Kidney capillary endothelial cell (primary cell): ENCODE data around the gene SLCO4C1.
"Not testable (repeated sequence)": the region's sequence is repeated elsewhere in the genome, so short reads cannot be mapped to it uniquely, and the experiment has no call there.

Source experiments
- DNase-seq: peaks from one replicate; pipeline ENCODE4 v3.0.0-alpha.2; 2018; ENCODE audit warnings: low spot score

SLCO4C1 gene

GRCh38 chr5:102296178-102296817, at the start of gene SLCO4C1:
Gene SLCO4C1 (minus strand): TSS chr5:102296284. CDS start chr5:102296262, 22 bp downstream.
- peak; percentile 54 for DNase-seq

GRCh38 chr5:102341681-102342288, 45.7 kb upstream of the SLCO4C1 start:
- no peak for DNase-seq

- DNase-seq: no peak
Observed at GRCh38 chr5:102324714-102325113, 28.6 kb upstream of the SLCO4C1 start.

GRCh38 chr5:102318801-102319200, 22.7 kb upstream of the SLCO4C1 start:
- not testable (repeated sequence) for DNase-seq

- no peak for DNase-seq
Observed at GRCh38 chr5:102314328-102314727, 18.2 kb upstream of the SLCO4C1 start.

- DNase-seq: peak; percentile 15
Observed at GRCh38 chr5:102313912-102314311, 17.8 kb upstream of the SLCO4C1 start.

- no peak for DNase-seq
Observed at GRCh38 chr5:102312586-102313370, 16.7 kb upstream of the SLCO4C1 start.

- DNase-seq: no peak
Observed at GRCh38 chr5:102309586-102309985, 13.5 kb upstream of the SLCO4C1 start.

- no peak for DNase-seq
Observed at GRCh38 chr5:102307232-102307631, 11.1 kb upstream of the SLCO4C1 start.

- DNase-seq: no peak
Observed at GRCh38 chr5:102306121-102306520, 10.0 kb upstream of the SLCO4C1 start.

- no peak for DNase-seq
Observed at GRCh38 chr5:102295534-102296177, 428 bp downstream of the SLCO4C1 start.

- no peak for DNase-seq
Observed at GRCh38 chr5:102294886-102295395, 1.1 kb downstream of the SLCO4C1 start.

- DNase-seq: no peak
Observed at GRCh38 chr5:102290004-102290403, 6.1 kb downstream of the SLCO4C1 start.

- DNase-seq: no peak
Observed at GRCh38 chr5:102289251-102289899, 6.7 kb downstream of the SLCO4C1 start.

- DNase-seq: no peak
Observed at GRCh38 chr5:102288630-102289029, 7.5 kb downstream of the SLCO4C1 start.

- DNase-seq: no peak
Observed at GRCh38 chr5:102286476-102286875, 9.6 kb downstream of the SLCO4C1 start.

GRCh38 chr5:102283102-102283797, 12.8 kb downstream of the SLCO4C1 start:
- DNase-seq: no peak

GRCh38 chr5:102279711-102280110, 16.4 kb downstream of the SLCO4C1 start:
- DNase-seq: no peak

- no peak for DNase-seq
Observed at GRCh38 chr5:102278231-102278630, 17.9 kb downstream of the SLCO4C1 start.

- no peak for DNase-seq
Observed at GRCh38 chr5:102277144-102277543, 18.9 kb downstream of the SLCO4C1 start.

GRCh38 chr5:102271759-102272158, 24.3 kb downstream of the SLCO4C1 start:
- no peak for DNase-seq
